CD14-positive monocyte (primary cell): ENCODE measurements around the gene UFSP1. TPM values are rescaled to one million over a fixed set of nuclear protein-coding genes. Genes with fewer than 3 reads are reported as not detected.

ENCODE experiments used
- DNase-seq, 3 donors: peaks; one replicate each; pipeline ENCODE4 v3.0.0-alpha.2; 2011 to 2022
- H2AFZ ChIP-seq: 2 replicates; pipeline ENCODE4 v1.6.0; 2012; ENCODE audit warnings: mild to moderate bottlenecking, low read depth, low read length, inconsistent platforms; ENCODE audit not compliant: insufficient read depth, poor library complexity, severe bottlenecking
- H3K27ac ChIP-seq, 2 donors: 1 replicate in 1 of 2; 2 replicates in 1 of 2; pipeline ENCODE4 v1.5.1; 2012 to 2013; ENCODE audit warnings: low read length in 2 of 2, control low read depth in 1 of 2, inconsistent platforms in 1 of 2, low read depth in 1 of 2, mild to moderate bottlenecking in 1 of 2
- H3K27me3 ChIP-seq, 2 donors: one replicate each; pipeline versions ENCODE4 v1.6.0 to v1.6.1; 2011 to 2013; ENCODE audit warnings: low read length in 2 of 2; ENCODE audit not compliant: control insufficient read depth in 2 of 2, insufficient read depth in 2 of 2
- H3K36me3 ChIP-seq, 2 donors: replicated peaks in 1 of 2; 1 replicate in 1 of 2; 2 replicates in 1 of 2; pipeline versions ENCODE4 v1.5.1 to v1.6.1; 2012 to 2013; ENCODE audit warnings: low read length in 2 of 2, control low read depth in 1 of 2, inconsistent platforms in 1 of 2, mild to moderate bottlenecking in 1 of 2; ENCODE audit not compliant: insufficient read depth in 2 of 2, control insufficient read depth in 1 of 2
- H3K4me1 ChIP-seq, 2 donors: 1 replicate in 1 of 2; 2 replicates in 1 of 2; pipeline versions ENCODE4 v1.5.1 to v1.6.1; 2012 to 2013; ENCODE audit warnings: low read length in 2 of 2, control low read depth in 1 of 2, inconsistent platforms in 1 of 2, mild to moderate bottlenecking in 1 of 2, moderate library complexity in 1 of 2; ENCODE audit not compliant: insufficient read depth in 2 of 2, control insufficient read depth in 1 of 2
- H3K4me2 ChIP-seq: replicated peaks from 2 replicates; pipeline ENCODE3; 2012; ENCODE audit warnings: low read length, moderate library complexity, mild to moderate bottlenecking; ENCODE audit not compliant: poor library complexity, severe bottlenecking; ENCODE audit errors: extremely low read depth
- H3K4me3 ChIP-seq, 3 experiments: fragments of 200-600 bp in 1 of 3; sonication (generic) in 1 of 3; replicated peaks in 1 of 3; 1 replicate in 2 of 3; 2 replicates in 1 of 3; pipeline ENCODE4 v1.5.1; 2011 to 2013; ENCODE audit warnings: low read length in 3 of 3, mild to moderate bottlenecking in 3 of 3, control low read depth in 2 of 3, low read depth in 2 of 3, inconsistent platforms in 1 of 3, moderate library complexity in 1 of 3
- H3K79me2 ChIP-seq: 2 replicates; pipeline ENCODE4 v1.6.0; 2012; ENCODE audit warnings: mild to moderate bottlenecking, control low read depth, inconsistent platforms, low read length, moderate library complexity; ENCODE audit not compliant: insufficient read depth
- H3K9ac ChIP-seq: 2 replicates; pipeline ENCODE4 v1.6.0; 2017; ENCODE audit warnings: low read length, mild to moderate bottlenecking; ENCODE audit not compliant: insufficient read depth, poor library complexity, severe bottlenecking
- H3K9me3 ChIP-seq, 2 donors: replicated peaks in 1 of 2; 1 replicate in 1 of 2; 2 replicates in 1 of 2; pipeline versions ENCODE4 v1.5.1 to v1.6.1; 2012 to 2013; ENCODE audit warnings: low read length in 2 of 2, control low read depth in 1 of 2; ENCODE audit not compliant: control insufficient read depth in 1 of 2, insufficient read depth in 1 of 2
- H4K20me1 ChIP-seq: 2 replicates; pipeline ENCODE4 v1.6.0; 2012; ENCODE audit warnings: mild to moderate bottlenecking, low read length, control low read depth, moderate library complexity; ENCODE audit not compliant: insufficient read depth
- H3K27ac Mint-ChIP-seq, 7 donors: one replicate each; pipeline ENCODE4 v1.8.0; 2020; ENCODE audit warnings: mild to moderate bottlenecking in 7 of 7, mixed read lengths in 7 of 7, moderate library complexity in 6 of 7, inconsistent platforms in 2 of 7
- H3K27me3 Mint-ChIP-seq, 3 donors: one replicate each; pipeline ENCODE4 v1.8.0; 2021 to 2022; ENCODE audit warnings: low read depth in 3 of 3, mild to moderate bottlenecking in 3 of 3, mixed read lengths in 3 of 3, moderate library complexity in 3 of 3, inconsistent platforms in 1 of 3
- H3K36me3 Mint-ChIP-seq, 2 donors: one replicate each; pipeline ENCODE4 v1.8.0; 2020; ENCODE audit warnings: mixed read lengths in 2 of 2, inconsistent platforms in 1 of 2, mild to moderate bottlenecking in 1 of 2
- H3K4me1 Mint-ChIP-seq: one replicate; pipeline ENCODE4 v1.8.0; 2020; ENCODE audit warnings: mild to moderate bottlenecking, mixed read lengths
- H3K4me3 Mint-ChIP-seq, 2 donors: one replicate each; pipeline ENCODE4 v1.8.0; 2020; ENCODE audit warnings: mild to moderate bottlenecking in 2 of 2, mixed read lengths in 2 of 2, moderate library complexity in 1 of 2
- H3K9me3 Mint-ChIP-seq, 7 donors: one replicate each; pipeline ENCODE4 v1.8.0; 2020 to 2022; ENCODE audit warnings: mixed read lengths in 7 of 7, mild to moderate bottlenecking in 6 of 7, moderate library complexity in 6 of 7, inconsistent platforms in 2 of 7
- CTCF ChIP-seq: fragments of 200-600 bp; IDR thresholded peaks from one replicate; pipeline ENCODE4 v1.8.0; 2022; ENCODE audit warnings: antibody characterized with exemption, mild to moderate bottlenecking
- WGBS: methylation state at CpG from one replicate; pipeline ENCODE4 v1.1.5; 2013; ENCODE audit warnings: missing lambda C conversion rate; ENCODE audit not compliant: insufficient coverage; 5-methylcytosine and 5-hydroxymethylcytosine counted together
- intact Hi-C, 2 donors: fragments of 100-400 bp; cut with micrococcal nuclease; formaldehyde crosslinking; loops; one replicate each; pipeline versions ENCODE4 v1.15.0 to v1.15.1; 2023
- polyA plus RNA-seq, 3 donors: library from polyadenylated mRNA; depleted of rRNA in 1 of 3; unstranded in 2 of 3; stranded (reverse) in 1 of 3; fragments of 300-500 nt in 2 of 3; fragments of >200 nt in 1 of 3; fragmentation: Illumina TruSeq in 2 of 3; gene quantifications; 1 replicate in 2 of 3; 2 replicates in 1 of 3; pipeline ENCODE4 v1.2.3, GENCODE V29; 2012 to 2021

Gene UFSP1
- polyA plus RNA-seq, 3 donors = 0.57 to 0.76 (median 0.57) TPM

- H3K9me3 ChIP-seq = no peaks in the 10 kb centered on the region
- Mint-ChIP-seq H3K4me1 (peaks cover 56% of the 10 kb centered on the region), H3K27ac (peak overlapping the region in 6 of 7 donors; percentile 83 to 94 (median 92)), H3K36me3 (peaks cover 53 to 61% of the 10 kb centered on the region in 2 donors), H3K9me3 (peaks cover 0 to 11% (median 8%) of the 10 kb centered on the region in 7 donors), H3K4me3 (peak overlapping the region; percentile 69 to 81), H3K27me3 (peaks cover 28 to 39% (median 37%) of the 10 kb centered on the region in 3 donors)
- intact Hi-C loops = loop anchor here in 1 of 2 donors (5.0 kb wide), 1 partner anchor 276 kb away; the partner anchor contains the start of gene MOSPD3
- 81% methylated on average over 7 of the region's 18 CpGs for WGBS
- peak overlapping the region; percentile 97 for H3K4me2 ChIP-seq
- TF ChIP-seq CTCF = no peak
- peaks cover 49 to 59% of the 10 kb centered on the region in 2 donors for H3K4me1 ChIP-seq
- H3K36me3 ChIP-seq = peaks cover 33 to 42% of the 10 kb centered on the region in 2 donors
- no peak overlapping the region for H2AFZ ChIP-seq
- DNase-seq = no peak
- H3K4me3 ChIP-seq = peak overlapping the region in 2 of 3 experiments; percentile 36 to 81
- H3K9ac ChIP-seq = peak overlapping the region; percentile 67
- peak overlapping the region; percentile 68 to 76 for H3K27ac ChIP-seq
- peaks cover 12% of the 10 kb centered on the region for H3K79me2 ChIP-seq
- peaks cover 32% of the 10 kb centered on the region for H4K20me1 ChIP-seq
- H3K27me3 ChIP-seq = peaks cover 14 to 32% of the 10 kb centered on the region in 2 donors
Measured at GRCh38 chr7:100888291-100888987, 1.1 kb downstream of the UFSP1 start.

- Histone ChIP-seq H3K9ac (no peak overlapping the region), H3K79me2 (peaks cover 12% of the 10 kb centered on the region), H3K27me3 (peaks cover 14 to 24% of the 10 kb centered on the region in 2 donors), H3K9me3 (no peaks in the 10 kb centered on the region), H3K27ac (peak overlapping the region; percentile 68 to 74), H2AFZ (peak overlapping the region; percentile 7), H3K4me2 (peak overlapping the region; percentile 97), H3K36me3 (peaks cover 39 to 49% of the 10 kb centered on the region in 2 donors), H4K20me1 (peaks cover 38% of the 10 kb centered on the region), H3K4me3 (peak overlapping the region in 1 of 3 experiments; percentile 81), H3K4me1 (peaks cover 49 to 59% of the 10 kb centered on the region in 2 donors)
- Mint-ChIP-seq H3K4me1 (peaks cover 56% of the 10 kb centered on the region), H3K27ac (peak overlapping the region; percentile 83 to 94 (median 92)), H3K36me3 (peaks cover 59 to 67% of the 10 kb centered on the region in 2 donors), H3K4me3 (peak overlapping the region; percentile 69 to 81), H3K27me3 (peaks cover 26 to 37% (median 30%) of the 10 kb centered on the region in 3 donors), H3K9me3 (peaks cover 0 to 11% (median 8%) of the 10 kb centered on the region in 7 donors)
- TF ChIP-seq CTCF = no peak
- peak; percentile 74 to 91 (median 84) for DNase-seq
- intact Hi-C loops = loop anchor here (1.0 to 5.0 kb wide), 2 partner anchors 12 to 275 kb away; partner anchors contain the start of genes MOSPD3 (in 1 of the 2) and SRRT (in 1 of the 2)
- WGBS = 0% methylated on average over 7 of the region's 21 CpGs
Measured at GRCh38 chr7:100887516-100888290, 1.8 kb downstream of the UFSP1 start.
